GM18502 (cell line): Measurements from ENCODE around the gene MTHFD2.
"Not testable (repeated sequence)": the region's sequence is repeated elsewhere in the genome, so short reads cannot be mapped to it uniquely, and the experiment has no call there.

Experiments
- ATAC-seq: cut with Tn5 transposase; IDR thresholded peaks from one replicate; pipeline ENCODE4 v1.9.1; 2021; ENCODE audit warnings: mild to moderate bottlenecking; ENCODE audit not compliant: unreplicated experiment, poor library complexity

MTHFD2 gene

GRCh38 chr2:74226648-74227213 is 28.3 kb downstream of the MTHFD2 start:
- no peak for ATAC-seq

- no peak for ATAC-seq
Observed at GRCh38 chr2:74227646-74228045, 29.2 kb downstream of the MTHFD2 start.

- no peak for ATAC-seq
Observed at GRCh38 chr2:74228772-74229171, 30.4 kb downstream of the MTHFD2 start.

DNA sequence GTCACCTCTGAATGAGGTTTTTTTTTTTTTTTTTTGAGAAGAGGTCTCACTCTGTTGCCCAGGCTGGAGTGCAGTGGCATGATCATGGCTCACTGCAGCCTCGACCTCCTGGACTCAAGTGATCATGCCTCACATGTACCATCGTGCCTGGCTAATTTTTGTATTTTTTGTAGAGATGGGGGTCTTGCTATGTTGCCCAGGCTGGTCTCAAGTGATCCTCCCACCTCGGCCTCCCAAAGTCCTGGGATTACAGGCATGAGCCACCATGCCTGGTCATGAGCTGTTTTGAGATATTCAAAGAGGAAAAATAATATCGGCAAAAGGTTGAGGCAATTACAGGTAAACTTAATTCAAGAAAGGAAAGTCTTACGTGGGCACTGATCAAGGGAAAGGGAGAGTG is 31.4 kb downstream of the MTHFD2 start:
- not testable (repeated sequence) for ATAC-seq

DNA sequence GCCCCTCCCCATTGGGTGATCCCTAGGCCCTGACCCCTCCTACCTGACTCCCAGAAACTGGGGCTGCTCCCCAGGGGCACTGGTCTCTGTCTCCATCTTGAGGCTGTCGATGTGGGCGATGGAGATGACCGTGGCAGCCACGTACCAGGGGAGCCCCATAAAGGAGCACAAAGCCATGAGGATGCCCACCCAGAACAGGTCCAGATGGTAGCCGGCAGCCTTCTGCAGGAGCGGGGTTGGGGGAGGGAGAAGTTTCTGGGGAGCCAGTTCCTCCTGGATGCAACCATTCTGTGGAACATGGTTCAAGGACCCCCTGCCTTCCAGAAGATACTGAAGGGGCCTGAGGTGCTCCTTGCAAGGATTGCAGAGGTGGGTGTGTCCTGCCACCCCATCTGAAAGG is 34.0 kb downstream of the MTHFD2 start:
- ATAC-seq = no peak

DNA sequence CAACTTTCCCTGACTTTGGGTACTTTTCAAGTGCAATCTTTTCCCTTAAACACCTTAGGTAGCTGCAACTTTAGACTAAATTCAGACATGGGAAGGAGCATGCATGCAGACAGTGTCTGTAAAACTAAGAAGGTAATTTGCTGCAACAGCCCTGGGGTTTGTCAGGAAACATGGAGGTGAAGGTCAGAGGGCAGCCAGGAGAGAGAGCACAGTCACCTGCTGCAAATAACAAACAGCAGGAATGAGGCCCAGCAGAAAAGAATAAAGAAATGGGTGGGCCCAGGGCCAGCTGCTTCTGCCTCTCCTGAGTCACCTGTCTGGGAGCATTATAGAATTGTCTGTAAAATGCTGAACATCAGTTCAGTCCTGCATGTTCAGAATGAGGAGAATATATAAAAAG is 35.2 kb downstream of the MTHFD2 start:
- ATAC-seq = no peak

GRCh38 chr2:74235041-74235440 is 36.6 kb downstream of the MTHFD2 start:
- no peak for ATAC-seq

DNA sequence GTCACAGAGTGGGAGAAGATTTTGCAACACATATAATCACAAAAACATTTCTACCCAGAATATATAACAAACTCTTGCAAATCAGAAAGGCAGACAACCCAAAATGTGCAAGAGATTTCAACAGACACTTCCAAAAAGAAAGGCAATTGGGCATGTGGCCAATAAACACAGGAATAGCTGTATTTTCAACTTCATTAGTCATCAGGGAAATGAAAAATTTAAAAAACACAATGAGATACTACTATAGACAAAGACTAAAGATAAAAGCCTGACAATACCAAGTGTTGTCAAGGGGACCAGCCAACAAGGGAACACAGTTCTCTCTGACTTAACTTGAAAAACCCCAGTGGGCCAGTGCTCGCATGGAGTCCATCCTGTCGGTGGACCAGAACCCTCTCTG is 40.5 kb downstream of the MTHFD2 start:
- no peak for ATAC-seq

GRCh38 chr2:74239346-74239745 is 40.9 kb downstream of the MTHFD2 start:
- no peak for ATAC-seq

GRCh38 chr2:74242354-74243071 is 44.1 kb downstream of the MTHFD2 start:
- no peak for ATAC-seq

DNA sequence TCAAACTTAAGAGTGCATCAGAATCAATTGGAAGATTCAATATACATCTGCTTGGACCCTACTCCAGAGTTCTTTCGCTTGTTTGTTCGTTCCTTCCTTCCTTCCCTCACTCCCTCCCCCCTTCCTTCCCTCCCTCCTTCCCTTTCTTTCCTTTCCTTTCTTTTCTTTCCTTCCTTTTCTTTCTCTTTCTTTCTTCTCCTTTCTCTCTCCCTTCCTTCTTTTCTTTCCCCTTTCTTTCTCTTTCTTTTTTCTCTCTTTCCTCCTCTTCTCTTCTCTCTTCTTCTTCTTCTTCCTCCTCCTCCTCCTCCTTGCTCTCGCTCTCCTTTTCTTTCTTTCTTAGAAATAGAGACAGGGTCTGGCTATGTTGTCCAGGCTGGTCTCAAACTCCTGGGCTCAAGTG is 45.9 kb downstream of the MTHFD2 start:
- no peak for ATAC-seq

- no peak for ATAC-seq
Observed at GRCh38 chr2:74246496-74247195, 48.2 kb downstream of the MTHFD2 start.

DNA sequence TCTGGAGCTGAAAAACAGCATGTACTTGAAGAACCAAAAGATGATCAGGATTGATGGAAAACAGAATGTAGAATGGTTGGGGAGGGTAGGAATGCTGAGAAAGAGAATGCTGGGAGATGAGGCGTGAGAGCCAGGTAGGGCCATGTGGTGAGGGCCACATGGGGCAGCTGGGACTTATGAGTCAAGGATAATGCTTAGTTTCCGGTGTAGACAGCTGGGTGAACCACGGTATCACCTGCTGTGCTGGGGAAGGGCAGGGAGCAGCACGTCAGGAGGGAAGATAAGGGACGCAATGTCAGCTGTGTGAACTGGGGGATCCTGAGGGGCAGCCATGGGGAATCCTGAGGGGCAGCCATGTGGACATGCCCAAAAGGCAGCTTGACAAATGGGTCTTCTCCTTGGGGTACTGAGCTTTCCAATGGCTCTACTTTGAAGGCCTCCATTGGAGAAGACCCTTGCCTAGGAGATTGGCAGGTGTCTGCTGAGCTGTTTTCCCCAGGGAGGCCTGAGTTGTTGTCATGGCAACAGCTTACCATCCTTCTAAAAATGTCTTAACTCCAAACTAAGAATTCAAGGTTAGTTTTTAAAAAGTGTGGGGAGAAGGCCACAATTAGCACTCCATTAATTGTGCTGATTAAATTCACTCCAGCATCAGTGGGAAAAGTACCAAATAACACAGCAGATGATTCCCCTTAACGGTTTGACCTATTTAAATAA is 51.1 kb downstream of the MTHFD2 start:
- ATAC-seq = no peak

- no peak for ATAC-seq
Observed at GRCh38 chr2:74250189-74250631, 51.8 kb downstream of the MTHFD2 start.

- no peak for ATAC-seq
Observed at GRCh38 chr2:74252036-74252435, 53.6 kb downstream of the MTHFD2 start.

GRCh38 chr2:74252862-74253261 is 54.4 kb downstream of the MTHFD2 start:
- ATAC-seq = no peak

DNA sequence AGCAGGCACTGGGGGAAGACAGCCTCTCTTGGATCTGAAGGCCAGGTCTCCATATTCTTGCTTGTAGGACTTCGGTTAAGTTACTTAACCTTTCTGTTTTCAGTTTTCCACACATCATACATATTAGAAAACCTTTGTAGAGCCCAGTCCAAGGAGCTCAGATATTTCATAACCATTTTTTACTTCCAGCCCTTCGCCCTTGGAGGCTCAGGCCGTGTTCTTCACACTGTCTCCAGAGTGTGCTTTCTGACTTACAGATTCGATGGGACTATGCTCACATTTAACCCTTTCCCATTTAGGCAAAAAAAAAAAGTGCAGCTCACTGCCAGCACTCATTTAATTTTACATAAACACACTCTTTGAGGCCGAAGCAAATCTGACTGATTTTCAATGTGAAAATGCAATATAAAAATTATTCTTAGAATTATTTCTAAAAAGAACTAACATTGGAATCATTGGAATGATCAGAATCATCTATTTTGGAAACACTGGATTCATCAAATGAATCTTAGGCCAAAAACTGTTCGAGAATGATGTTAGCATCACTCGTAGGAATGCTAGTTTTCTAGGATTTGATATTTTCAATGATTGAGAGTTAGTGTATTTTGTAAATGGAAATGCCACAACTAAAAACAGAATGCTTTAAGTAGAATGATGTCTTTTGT is 55.0 kb downstream of the MTHFD2 start:
- no peak for ATAC-seq

- ATAC-seq = no peak
Observed at GRCh38 chr2:74253971-74254310, 55.5 kb downstream of the MTHFD2 start.

DNA sequence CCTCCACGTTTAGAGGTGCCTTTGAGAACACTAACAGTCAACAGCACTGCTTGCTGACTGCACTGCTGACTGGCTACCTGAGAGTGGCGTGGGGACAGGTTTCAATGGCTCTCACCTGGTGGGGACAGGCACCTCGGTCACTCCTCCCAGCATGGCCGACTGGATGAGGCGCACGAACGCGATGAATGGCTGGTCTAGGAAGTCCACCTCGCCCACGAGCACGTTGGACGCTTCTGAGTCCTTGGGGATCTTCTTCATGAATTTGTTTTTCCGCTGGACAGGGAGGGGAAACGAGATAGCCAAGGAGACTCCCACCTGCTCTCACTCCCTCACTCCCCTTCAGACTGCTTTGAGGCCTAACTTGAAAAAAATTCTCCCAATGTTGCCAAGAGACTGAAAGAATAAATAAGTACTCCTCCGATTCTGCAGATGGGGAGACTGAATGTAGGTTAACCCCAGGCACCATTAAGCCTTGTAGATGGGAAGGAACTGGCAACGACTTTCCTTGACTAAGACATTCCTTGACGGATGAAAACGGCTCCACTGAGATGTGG is 57.3 kb downstream of the MTHFD2 start:
- no peak for ATAC-seq

DNA sequence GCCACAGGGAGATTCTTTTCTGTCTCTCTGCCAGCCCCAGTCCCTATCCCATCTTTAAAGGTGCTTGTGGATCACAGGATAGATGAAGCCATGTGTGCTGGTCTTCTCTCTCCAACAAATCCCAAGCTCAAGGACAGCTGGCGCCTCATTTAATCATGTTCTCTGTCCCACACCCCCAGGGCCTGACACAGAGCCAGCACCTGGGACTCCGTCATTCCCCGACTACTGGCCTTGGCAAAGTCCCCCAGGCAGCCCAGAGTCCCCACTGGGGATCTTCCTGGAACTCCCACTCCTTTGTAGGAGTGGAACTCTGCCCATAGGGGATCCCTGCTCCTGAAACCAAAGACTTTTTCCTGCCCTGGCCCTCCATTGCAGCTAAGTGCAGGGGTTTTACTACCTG is 60.8 kb downstream of the MTHFD2 start:
- no peak for ATAC-seq
